Keratinocyte (primary cell): Measurements from ENCODE around the gene ALDH9A1. TPM values are rescaled to one million over a fixed set of nuclear protein-coding genes. Genes with fewer than 3 reads are reported as not detected.

Source experiments
- DNase-seq: peaks from one replicate; pipeline ENCODE4 v3.0.0-alpha.2; 2011; ENCODE audit warnings: low read depth, missing footprints, low spot score
- FAIRE-seq: peaks from 2 replicates; lab custom pipeline; 2011; peaks lifted over from hg19 to GRCh38; lab: Jason Lieb, UNC
- H2AFZ ChIP-seq: 2 replicates; pipeline ENCODE4 v1.6.0; 2012; ENCODE audit warnings: low read length, control low read depth, inconsistent platforms; ENCODE audit not compliant: control insufficient read depth
- H3K27ac ChIP-seq: 2 replicates; pipeline ENCODE4 v1.5.1; 2011; ENCODE audit warnings: low read length; ENCODE audit not compliant: control insufficient read depth, insufficient read depth
- H3K27me3 ChIP-seq: 3 replicates; pipeline ENCODE4 v1.6.0; 2011; ENCODE audit warnings: low read length; ENCODE audit not compliant: control insufficient read depth, insufficient read depth; ENCODE audit errors: extremely low read depth
- H3K36me3 ChIP-seq, 2 experiments: 2 replicates in 1 of 2; 3 replicates in 1 of 2; pipeline ENCODE4 v1.5.1; 2011; ENCODE audit warnings: low read length in 2 of 2, mild to moderate bottlenecking in 1 of 2; ENCODE audit not compliant: control insufficient read depth in 2 of 2, insufficient read depth in 2 of 2; ENCODE audit errors: extremely low read depth in 1 of 2
- H3K4me1 ChIP-seq: 3 replicates; pipeline ENCODE4 v1.5.1; 2011; ENCODE audit warnings: low read length; ENCODE audit not compliant: control insufficient read depth, insufficient read depth; ENCODE audit errors: extremely low read depth
- H3K4me2 ChIP-seq: 3 replicates; pipeline ENCODE4 v1.6.0; 2011; ENCODE audit warnings: low read depth, low read length; ENCODE audit not compliant: control insufficient read depth, insufficient read depth; ENCODE audit errors: extremely low read depth
- H3K4me3 ChIP-seq, 3 experiments: fragments of 200-600 bp in 1 of 3; sonication (generic) in 1 of 3; 2 replicates in 2 of 3; 3 replicates in 1 of 3; pipeline ENCODE4 v1.5.1; 2011 to 2016; ENCODE audit warnings: low read length in 3 of 3, mild to moderate bottlenecking in 3 of 3, control low read depth in 2 of 3, inconsistent platforms in 1 of 3, low read depth in 1 of 3, mixed read lengths in 1 of 3, mixed run types in 1 of 3, moderate library complexity in 1 of 3; ENCODE audit not compliant: control insufficient read depth in 2 of 3, insufficient read depth in 2 of 3; ENCODE audit errors: extremely low read depth in 1 of 3
- H3K79me2 ChIP-seq: 2 replicates; pipeline ENCODE4 v1.6.0; 2012; ENCODE audit warnings: low read length; ENCODE audit not compliant: control insufficient read depth, insufficient read depth
- H3K9ac ChIP-seq: 3 replicates; pipeline ENCODE4 v1.6.0; 2011; ENCODE audit warnings: low read length; ENCODE audit not compliant: control insufficient read depth, insufficient read depth; ENCODE audit errors: extremely low read depth
- H3K9me1 ChIP-seq: 3 replicates; pipeline ENCODE4 v1.6.0; 2011; ENCODE audit warnings: low read length; ENCODE audit not compliant: control insufficient read depth, insufficient read depth; ENCODE audit errors: extremely low read depth
- H3K9me3 ChIP-seq: 2 replicates; pipeline ENCODE4 v1.5.1; 2012; ENCODE audit warnings: low read depth, low read length; ENCODE audit not compliant: control insufficient read depth
- H4K20me1 ChIP-seq: 3 replicates; pipeline ENCODE4 v1.6.0; 2011; ENCODE audit warnings: low read length; ENCODE audit not compliant: control insufficient read depth, insufficient read depth; ENCODE audit errors: extremely low read depth
- CTCF ChIP-seq, 3 experiments: IDR thresholded peaks in 1 of 3; conservative IDR thresholded peaks in 1 of 3; optimal IDR thresholded peaks in 1 of 3; 2 replicates in 2 of 3; 3 replicates in 1 of 3; pipeline versions ENCODE3 to v1.5.1; 2011; ENCODE audit warnings: low read length in 3 of 3, mild to moderate bottlenecking in 3 of 3, moderate library complexity in 2 of 3, control low read depth in 1 of 3, inconsistent platforms in 1 of 3; ENCODE audit not compliant: insufficient read depth in 2 of 3; ENCODE audit errors: extremely low read depth in 1 of 3
- EZH2 ChIP-seq: IDR thresholded peaks from one replicate; pipeline ENCODE4 v1.6.1; 2012; ENCODE audit warnings: inconsistent platforms, mild to moderate bottlenecking, low read length, moderate library complexity
- dilution Hi-C: fragments of 300-500 bp; cut with MboI; formaldehyde crosslinking; loops from one replicate; pipeline ENCODE4 v1.7.0; 2020; ENCODE audit warnings: low sequenced_read_pairs; ENCODE audit not compliant: extremely low pct_ligation_motif_present
- polyA plus RNA-seq, 5 experiments: library from polyadenylated mRNA; depleted of rRNA in 3 of 5; stranded (reverse) in 3 of 5; stranded (forward) in 1 of 5; unstranded in 1 of 5; fragments of >200 nt; gene quantifications; 1 replicate in 1 of 5; 2 replicates in 3 of 5; 3 replicates in 1 of 5; pipeline versions ENCODE4 v1.2.1 to v1.2.3, GENCODE V29; 2011 to 2012; ENCODE audit warnings: missing spikeins in 2 of 5, low read depth in 1 of 5, low replicate concordance in 1 of 5

The ALDH9A1 gene
- polyA plus RNA-seq, 1 donor (not counting 4 experiments of a cell fraction or from before 2014, with no cell fraction given): 77.4 TPM

- Histone ChIP-seq H3K9me3 (no peaks in the 10 kb centered on the region), H3K4me1 (no peaks in the 10 kb centered on the region), H4K20me1 (no peaks in the 10 kb centered on the region), H3K27me3 (no peaks in the 10 kb centered on the region), H2AFZ (no peak overlapping the region), H3K4me3 (no peak overlapping the region), H3K27ac (no peak overlapping the region), H3K9ac (no peak overlapping the region), H3K36me3 (peaks cover 3 to 6% of the 10 kb centered on the region in 2 experiments), H3K4me2 (no peak overlapping the region), H3K79me2 (peaks cover 53% of the 10 kb centered on the region), H3K9me1 (peaks cover 3% of the 10 kb centered on the region)
- DNase-seq (no peak), FAIRE-seq (no peak)
- TF ChIP-seq CTCF (optimal IDR thresholded peaks at IDR 0.05 in 1 of 3, IDR thresholded peaks at IDR 0.05 in 1 of 3, conservative IDR thresholded peaks at IDR 0.05 in 1 of 3; ENCODE audit: extremely low read depth in 1 of 3, insufficient read depth in 2 of 3, low read length in 3 of 3) (no peak), EZH2 (no peak)
- dilution Hi-C loops: no loop called here
These were observed 10.3 kb downstream of the ALDH9A1 start for GRCh38 chr1:165688046-165688445.

- H3K4me1 ChIP-seq: no peaks in the 10 kb centered on the region
- no peak overlapping the region for H3K27ac ChIP-seq
- DNase-seq (no peak), FAIRE-seq (no peak)
- TF ChIP-seq EZH2: no peak
- no peak for TF ChIP-seq CTCF (optimal IDR thresholded peaks at IDR 0.05 in 1 of 3, IDR thresholded peaks at IDR 0.05 in 1 of 3, conservative IDR thresholded peaks at IDR 0.05 in 1 of 3; ENCODE audit: extremely low read depth in 1 of 3, insufficient read depth in 2 of 3, low read length in 3 of 3)
- H3K9me1 ChIP-seq: peaks cover 3% of the 10 kb centered on the region
- no peak overlapping the region for H2AFZ ChIP-seq
- no peak overlapping the region for H3K9ac ChIP-seq
- H3K36me3 ChIP-seq: peaks cover 7 to 14% of the 10 kb centered on the region in 2 experiments
- no peaks in the 10 kb centered on the region for H3K27me3 ChIP-seq
- no peak overlapping the region for H3K4me2 ChIP-seq
- dilution Hi-C loops: no loop called here
- no peaks in the 10 kb centered on the region for H3K9me3 ChIP-seq
- peaks cover 53% of the 10 kb centered on the region for H3K79me2 ChIP-seq
- H3K4me3 ChIP-seq: no peak overlapping the region
- H4K20me1 ChIP-seq: no peaks in the 10 kb centered on the region
These were observed 11.4 kb downstream of the ALDH9A1 start for GRCh38 chr1:165686971-165687433.
